Keratinocyte (primary cell): ENCODE results near the gene LGR4. TPM values are rescaled to one million over a fixed set of nuclear protein-coding genes. Genes with fewer than 3 reads are reported as not detected.

Source experiments
- DNase-seq: peaks from one replicate; pipeline ENCODE4 v3.0.0-alpha.2; 2011; ENCODE audit warnings: low read depth, missing footprints, low spot score
- FAIRE-seq: peaks from 2 replicates; lab custom pipeline; 2011; peaks lifted over from hg19 to GRCh38; lab: Jason Lieb, UNC
- H2AFZ ChIP-seq: 2 replicates; pipeline ENCODE4 v1.6.0; 2012; ENCODE audit warnings: low read length, control low read depth, inconsistent platforms; ENCODE audit not compliant: control insufficient read depth
- H3K27ac ChIP-seq: 2 replicates; pipeline ENCODE4 v1.5.1; 2011; ENCODE audit warnings: low read length; ENCODE audit not compliant: control insufficient read depth, insufficient read depth
- H3K27me3 ChIP-seq: 3 replicates; pipeline ENCODE4 v1.6.0; 2011; ENCODE audit warnings: low read length; ENCODE audit not compliant: control insufficient read depth, insufficient read depth; ENCODE audit errors: extremely low read depth
- H3K36me3 ChIP-seq, 2 experiments: 2 replicates in 1 of 2; 3 replicates in 1 of 2; pipeline ENCODE4 v1.5.1; 2011; ENCODE audit warnings: low read length in 2 of 2, mild to moderate bottlenecking in 1 of 2; ENCODE audit not compliant: control insufficient read depth in 2 of 2, insufficient read depth in 2 of 2; ENCODE audit errors: extremely low read depth in 1 of 2
- H3K4me1 ChIP-seq: 3 replicates; pipeline ENCODE4 v1.5.1; 2011; ENCODE audit warnings: low read length; ENCODE audit not compliant: control insufficient read depth, insufficient read depth; ENCODE audit errors: extremely low read depth
- H3K4me2 ChIP-seq: 3 replicates; pipeline ENCODE4 v1.6.0; 2011; ENCODE audit warnings: low read depth, low read length; ENCODE audit not compliant: control insufficient read depth, insufficient read depth; ENCODE audit errors: extremely low read depth
- H3K4me3 ChIP-seq, 3 experiments: fragments of 200-600 bp in 1 of 3; sonication (generic) in 1 of 3; 2 replicates in 2 of 3; 3 replicates in 1 of 3; pipeline ENCODE4 v1.5.1; 2011 to 2016; ENCODE audit warnings: low read length in 3 of 3, mild to moderate bottlenecking in 3 of 3, control low read depth in 2 of 3, inconsistent platforms in 1 of 3, low read depth in 1 of 3, mixed read lengths in 1 of 3, mixed run types in 1 of 3, moderate library complexity in 1 of 3; ENCODE audit not compliant: control insufficient read depth in 2 of 3, insufficient read depth in 2 of 3; ENCODE audit errors: extremely low read depth in 1 of 3
- H3K79me2 ChIP-seq: 2 replicates; pipeline ENCODE4 v1.6.0; 2012; ENCODE audit warnings: low read length; ENCODE audit not compliant: control insufficient read depth, insufficient read depth
- H3K9ac ChIP-seq: 3 replicates; pipeline ENCODE4 v1.6.0; 2011; ENCODE audit warnings: low read length; ENCODE audit not compliant: control insufficient read depth, insufficient read depth; ENCODE audit errors: extremely low read depth
- H3K9me1 ChIP-seq: 3 replicates; pipeline ENCODE4 v1.6.0; 2011; ENCODE audit warnings: low read length; ENCODE audit not compliant: control insufficient read depth, insufficient read depth; ENCODE audit errors: extremely low read depth
- H3K9me3 ChIP-seq: 2 replicates; pipeline ENCODE4 v1.5.1; 2012; ENCODE audit warnings: low read depth, low read length; ENCODE audit not compliant: control insufficient read depth
- H4K20me1 ChIP-seq: 3 replicates; pipeline ENCODE4 v1.6.0; 2011; ENCODE audit warnings: low read length; ENCODE audit not compliant: control insufficient read depth, insufficient read depth; ENCODE audit errors: extremely low read depth
- CTCF ChIP-seq, 3 experiments: IDR thresholded peaks in 1 of 3; conservative IDR thresholded peaks in 1 of 3; optimal IDR thresholded peaks in 1 of 3; 2 replicates in 2 of 3; 3 replicates in 1 of 3; pipeline versions ENCODE3 to v1.5.1; 2011; ENCODE audit warnings: low read length in 3 of 3, mild to moderate bottlenecking in 3 of 3, moderate library complexity in 2 of 3, control low read depth in 1 of 3, inconsistent platforms in 1 of 3; ENCODE audit not compliant: insufficient read depth in 2 of 3; ENCODE audit errors: extremely low read depth in 1 of 3
- EZH2 ChIP-seq: IDR thresholded peaks from one replicate; pipeline ENCODE4 v1.6.1; 2012; ENCODE audit warnings: inconsistent platforms, mild to moderate bottlenecking, low read length, moderate library complexity
- dilution Hi-C: fragments of 300-500 bp; cut with MboI; formaldehyde crosslinking; loops from one replicate; pipeline ENCODE4 v1.7.0; 2020; ENCODE audit warnings: low sequenced_read_pairs; ENCODE audit not compliant: extremely low pct_ligation_motif_present
- polyA plus RNA-seq, 5 experiments: library from polyadenylated mRNA; depleted of rRNA in 3 of 5; stranded (reverse) in 3 of 5; stranded (forward) in 1 of 5; unstranded in 1 of 5; fragments of >200 nt; gene quantifications; 1 replicate in 1 of 5; 2 replicates in 3 of 5; 3 replicates in 1 of 5; pipeline versions ENCODE4 v1.2.1 to v1.2.3, GENCODE V29; 2011 to 2012; ENCODE audit warnings: missing spikeins in 2 of 5, low read depth in 1 of 5, low replicate concordance in 1 of 5

The LGR4 gene
- polyA plus RNA-seq, 1 donor (not counting 4 experiments of a cell fraction or from before 2014, with no cell fraction given) = 49.7 TPM

GRCh38 chr11:27410272-27410671 lies 62.3 kb downstream of the LGR4 start:
- peaks cover 27% of the 10 kb centered on the region for H3K4me1 ChIP-seq
- TF ChIP-seq CTCF (optimal IDR thresholded peaks at IDR 0.05 in 1 of 3, IDR thresholded peaks at IDR 0.05 in 1 of 3, conservative IDR thresholded peaks at IDR 0.05 in 1 of 3; ENCODE audit: extremely low read depth in 1 of 3, insufficient read depth in 2 of 3, low read length in 3 of 3) = no peak
- TF ChIP-seq EZH2 = no peak
- H3K9me3 ChIP-seq = no peaks in the 10 kb centered on the region
- H2AFZ ChIP-seq = no peak overlapping the region
- DNase-seq (no peak), FAIRE-seq (no peak)
- dilution Hi-C loops = no loop called here
- no peak overlapping the region for H3K4me2 ChIP-seq
- H3K27ac ChIP-seq = no peak overlapping the region
- peaks cover 55% of the 10 kb centered on the region for H3K79me2 ChIP-seq
- no peaks in the 10 kb centered on the region for H3K9me1 ChIP-seq
- no peak overlapping the region for H3K9ac ChIP-seq
- H3K36me3 ChIP-seq = peaks cover 0 to 6% of the 10 kb centered on the region in 2 experiments
- H3K27me3 ChIP-seq = no peaks in the 10 kb centered on the region
- H3K4me3 ChIP-seq = no peak overlapping the region
- H4K20me1 ChIP-seq = no peaks in the 10 kb centered on the region

GRCh38 chr11:27409742-27410141 lies 62.8 kb downstream of the LGR4 start:
- Histone ChIP-seq H3K4me1 (peaks cover 24% of the 10 kb centered on the region), H3K4me3 (no peak overlapping the region), H3K4me2 (no peak overlapping the region), H3K36me3 (peaks cover under 1 to 6% of the 10 kb centered on the region in 2 experiments), H3K79me2 (peaks cover 55% of the 10 kb centered on the region), H3K9ac (no peak overlapping the region), H3K9me3 (no peaks in the 10 kb centered on the region), H2AFZ (no peak overlapping the region), H3K27me3 (no peaks in the 10 kb centered on the region), H3K27ac (no peak overlapping the region), H3K9me1 (no peaks in the 10 kb centered on the region), H4K20me1 (no peaks in the 10 kb centered on the region)
- dilution Hi-C loops = no loop called here
- TF ChIP-seq CTCF (optimal IDR thresholded peaks at IDR 0.05 in 1 of 3, IDR thresholded peaks at IDR 0.05 in 1 of 3, conservative IDR thresholded peaks at IDR 0.05 in 1 of 3; ENCODE audit: extremely low read depth in 1 of 3, insufficient read depth in 2 of 3, low read length in 3 of 3) = no peak
- no peak for TF ChIP-seq EZH2
- DNase-seq = no peak
- peak; percentile 39 for FAIRE-seq
